Measurements from ENCODE around the gene LIX1. TPM values are rescaled to one million over a fixed set of nuclear protein-coding genes. Genes with fewer than 3 reads are reported as not detected.

The LIX1 gene
- polyA plus RNA-seq, 5 donors: 0.75 to 2.0 (median 1.2) TPM

- no peak for DNase-seq
Observed at GRCh38 chr5:97076098-97076497, 66.3 kb downstream of the LIX1 start.

GRCh38 chr5:97075649-97076048, 66.8 kb downstream of the LIX1 start:
- no peak for DNase-seq

GRCh38 chr5:97074859-97075489, 67.4 kb downstream of the LIX1 start:
- DNase-seq: no peak

GRCh38 chr5:97073420-97073819, 69.0 kb downstream of the LIX1 start:
- DNase-seq: no peak

- DNase-seq: no peak
Observed at GRCh38 chr5:97072696-97073095, 69.7 kb downstream of the LIX1 start.

GRCh38 chr5:97071993-97072392, 70.4 kb downstream of the LIX1 start:
- no peak for DNase-seq

GRCh38 chr5:97071101-97071500, 71.3 kb downstream of the LIX1 start:
- DNase-seq: no peak

GRCh38 chr5:97070234-97070633, 72.2 kb downstream of the LIX1 start:
- no peak for DNase-seq

GRCh38 chr5:97067296-97067850, 75.0 kb downstream of the LIX1 start:
- DNase-seq: no peak

GRCh38 chr5:97065475-97065874, 76.9 kb downstream of the LIX1 start:
- no peak for DNase-seq

GRCh38 chr5:97063251-97063650, 79.2 kb downstream of the LIX1 start:
- no peak for DNase-seq

- no peak for DNase-seq
Observed at GRCh38 chr5:97062046-97062445, 80.4 kb downstream of the LIX1 start.

- no peak for DNase-seq
Observed at GRCh38 chr5:97056263-97056662, 86.1 kb downstream of the LIX1 start.

GRCh38 chr5:97049175-97049574, 93.2 kb downstream of the LIX1 start:
- DNase-seq: no peak

GRCh38 chr5:97047076-97047475, 95.3 kb downstream of the LIX1 start:
- DNase-seq: no peak

GRCh38 chr5:97046270-97046982, 96.0 kb downstream of the LIX1 start:
- no peak for DNase-seq

GRCh38 chr5:97044052-97044451, 98.4 kb downstream of the LIX1 start:
- DNase-seq: no peak

- no peak for DNase-seq
Observed at GRCh38 chr5:97043511-97043910, 98.9 kb downstream of the LIX1 start.

- DNase-seq: peak; percentile 34 to 52
Observed at GRCh38 chr5:97042996-97043395, 99.4 kb downstream of the LIX1 start.

All from right lung (tissue), 5 donors.